Neuron (in vitro differentiated cells): ENCODE results near the gene PCDHB11.
A peak's percentile ranks its signal among the peaks of the same experiment; 100 is the strongest.
"Not testable (repeated sequence)": the region's sequence is repeated elsewhere in the genome, so short reads cannot be mapped to it uniquely, and the experiment has no call there.

Experiments
- H2AFZ ChIP-seq: one replicate; pipeline ENCODE4 v1.6.1; 2013; ENCODE audit warnings: low read depth, mild to moderate bottlenecking, inconsistent platforms, low read length, moderate library complexity
- H3K27me3 ChIP-seq: one replicate; pipeline ENCODE4 v1.6.1; 2013; ENCODE audit warnings: low read length; ENCODE audit not compliant: insufficient read depth
- H3K36me3 ChIP-seq: one replicate; pipeline ENCODE4 v1.6.1; 2013; ENCODE audit warnings: low read length; ENCODE audit not compliant: insufficient read depth
- H3K4me1 ChIP-seq: one replicate; pipeline ENCODE4 v1.6.1; 2013; ENCODE audit warnings: low read length; ENCODE audit not compliant: insufficient read depth
- H3K4me3 ChIP-seq: 2 replicates; pipeline ENCODE4 v1.5.1; 2013; ENCODE audit warnings: mild to moderate bottlenecking, low read length, moderate library complexity
- H3K9me3 ChIP-seq: one replicate; pipeline ENCODE4 v1.6.1; 2013; ENCODE audit warnings: low read length

PCDHB11 gene

GRCh38 chr5:141235922-141236321 is 36.5 kb downstream of the PCDHB11 start:
- H3K9me3 ChIP-seq = peaks cover 35% of the 10 kb centered on the region
- H3K27me3 ChIP-seq, H2AFZ ChIP-seq, H3K36me3 ChIP-seq, H3K4me1 ChIP-seq, H3K4me3 ChIP-seq: not testable (repeated sequence)

DNA sequence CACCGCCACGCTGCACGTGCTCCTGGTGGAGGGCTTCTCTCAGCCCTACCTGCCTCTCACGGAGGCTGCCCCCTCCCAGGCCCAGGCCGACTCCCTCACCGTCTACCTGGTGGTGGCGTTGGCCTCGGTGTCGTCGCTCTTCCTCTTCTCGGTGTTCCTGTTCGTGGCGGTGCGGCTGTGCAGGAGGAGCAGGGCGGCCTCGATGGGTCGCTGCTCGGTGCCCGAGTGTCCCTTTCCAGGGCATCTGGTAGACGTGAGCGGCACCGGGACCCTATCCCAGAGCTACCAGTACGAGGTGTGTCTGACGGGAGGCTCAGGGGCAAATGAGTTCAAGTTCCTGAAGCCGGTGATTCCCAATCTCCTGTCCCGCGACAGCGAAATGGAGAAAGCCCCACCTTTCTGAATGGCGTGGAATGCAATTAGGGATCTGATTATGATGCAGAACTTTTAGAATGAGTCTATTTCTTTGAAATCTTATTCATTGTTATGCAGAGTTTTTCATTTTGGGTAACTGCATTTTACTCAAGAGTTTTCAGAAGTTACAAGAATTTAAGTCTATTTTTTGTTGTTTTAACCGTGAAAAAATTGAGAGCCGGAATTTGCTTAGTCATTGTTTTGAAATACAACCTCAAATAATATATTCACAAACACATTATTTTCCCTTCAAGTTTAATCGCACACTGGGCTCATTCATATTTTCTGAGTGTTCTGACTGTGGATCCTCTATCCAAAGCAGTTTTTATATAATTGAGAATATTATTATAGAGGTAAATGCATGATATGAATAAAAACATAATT is 37.3 kb downstream of the PCDHB11 start:
- Histone ChIP-seq H3K36me3 (no peaks in the 10 kb centered on the region), H3K4me1 (no peaks in the 10 kb centered on the region), H3K9me3 (peaks cover 42% of the 10 kb centered on the region), H2AFZ (no peak overlapping the region), H3K4me3 (no peak overlapping the region), H3K27me3 (no peaks in the 10 kb centered on the region)

DNA sequence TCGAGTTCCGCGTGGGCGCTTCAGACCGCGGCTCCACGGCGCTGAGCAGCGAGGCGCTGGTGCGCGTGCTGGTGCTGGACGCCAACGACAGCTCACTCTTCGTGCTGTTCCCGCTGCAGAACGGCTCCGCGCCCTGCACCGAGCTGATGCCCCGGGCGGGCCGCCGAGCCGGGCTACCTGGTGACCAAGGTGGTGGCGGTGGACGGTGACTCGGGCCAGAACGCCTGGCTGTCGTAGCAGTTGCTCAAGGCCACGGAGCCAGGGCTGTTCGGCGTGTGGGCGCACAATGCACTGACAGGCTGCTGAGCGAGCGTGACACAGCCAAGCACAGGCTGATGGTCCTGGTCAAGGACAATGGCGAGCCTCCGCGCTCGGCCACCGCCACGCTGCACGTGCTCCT is 42.1 kb downstream of the PCDHB11 start:
- H2AFZ ChIP-seq = no peak overlapping the region
- no peaks in the 10 kb centered on the region for H3K4me1 ChIP-seq
- H3K9me3 ChIP-seq = peaks cover 38% of the 10 kb centered on the region
- no peaks in the 10 kb centered on the region for H3K27me3 ChIP-seq
- H3K4me3 ChIP-seq = no peak overlapping the region
- no peaks in the 10 kb centered on the region for H3K36me3 ChIP-seq

DNA sequence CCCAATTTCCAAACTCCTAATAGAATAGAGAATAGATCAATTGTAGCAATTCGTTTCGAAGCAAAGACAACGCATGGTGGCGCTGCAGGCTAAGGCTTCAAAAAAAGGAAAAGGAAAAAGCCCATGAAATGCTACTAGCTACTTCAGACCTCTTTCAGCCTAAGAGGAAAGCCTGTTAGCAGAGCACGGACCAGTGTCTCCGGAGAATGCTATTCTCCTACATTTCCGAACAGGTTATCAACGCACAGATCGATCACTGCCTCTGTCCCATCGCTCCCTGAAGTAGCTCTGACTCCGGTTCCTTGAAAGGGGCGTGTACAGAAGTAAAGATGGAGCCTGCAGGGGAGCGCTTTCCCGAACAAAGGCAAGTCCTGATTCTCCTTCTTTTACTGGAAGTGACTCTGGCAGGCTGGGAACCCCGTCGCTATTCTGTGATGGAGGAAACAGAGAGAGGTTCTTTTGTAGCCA is 45.9 kb downstream of the PCDHB11 start, which contains the start of gene PCDHB15:
PCDHB15 (plus strand) TSS at position 146 of the 468 bp plus-strand sequence; CDS start at position 330, 184 bp downstream.
- peaks cover 4% of the 10 kb centered on the region for H3K36me3 ChIP-seq
- H2AFZ ChIP-seq = no peak within 1 kb of the TSS
- peaks cover 42% of the 10 kb centered on the region for H3K9me3 ChIP-seq
- peaks cover 2% of the 10 kb centered on the region for H3K4me1 ChIP-seq
- H3K4me3 ChIP-seq = peak within 1 kb of the TSS; percentile 17
- H3K27me3 ChIP-seq = no peaks in the 10 kb centered on the region

GRCh38 chr5:141246971-141247370 is 47.5 kb downstream of the PCDHB11 start:
- peaks cover 34% of the 10 kb centered on the region for H3K9me3 ChIP-seq
- H2AFZ ChIP-seq, H3K4me3 ChIP-seq, H3K4me1 ChIP-seq, H3K27me3 ChIP-seq, H3K36me3 ChIP-seq: not testable (repeated sequence)

DNA sequence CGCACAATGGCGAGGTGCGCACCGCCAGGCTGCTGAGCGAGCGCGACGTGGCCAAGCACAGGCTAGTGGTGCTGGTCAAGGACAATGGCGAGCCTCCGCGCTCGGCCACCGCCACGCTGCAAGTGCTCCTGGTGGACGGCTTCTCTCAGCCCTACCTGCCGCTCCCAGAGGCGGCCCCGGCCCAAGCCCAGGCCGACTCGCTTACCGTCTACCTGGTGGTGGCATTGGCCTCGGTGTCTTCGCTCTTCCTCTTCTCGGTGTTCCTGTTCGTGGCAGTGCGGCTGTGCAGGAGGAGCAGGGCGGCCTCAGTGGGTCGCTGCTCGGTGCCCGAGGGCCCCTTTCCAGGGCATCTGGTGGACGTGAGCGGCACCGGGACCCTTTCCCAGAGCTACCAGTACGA is 48.0 kb downstream of the PCDHB11 start:
- H3K27me3 ChIP-seq, H3K36me3 ChIP-seq, H2AFZ ChIP-seq, H3K4me1 ChIP-seq, H3K4me3 ChIP-seq: not testable (repeated sequence)
- H3K9me3 ChIP-seq = peaks cover 33% of the 10 kb centered on the region

GRCh38 chr5:141250576-141250975 is 51.1 kb downstream of the PCDHB11 start:
- peaks cover 4% of the 10 kb centered on the region for H3K36me3 ChIP-seq
- peaks cover 32% of the 10 kb centered on the region for H3K9me3 ChIP-seq
- peaks cover 3% of the 10 kb centered on the region for H3K4me1 ChIP-seq
- no peaks in the 10 kb centered on the region for H3K27me3 ChIP-seq
- no peak overlapping the region for H2AFZ ChIP-seq
- no peak overlapping the region for H3K4me3 ChIP-seq
